HG02970 (cell line): Measurements from ENCODE around the gene MROH9.

Experiments used
- ATAC-seq: cut with Tn5 transposase; IDR thresholded peaks from one replicate; pipeline ENCODE4 v1.9.1; 2021; ENCODE audit warnings: mild to moderate bottlenecking, moderate library complexity, moderate number of reproducible peaks; ENCODE audit not compliant: unreplicated experiment, low FRiP score

Gene MROH9

DNA sequence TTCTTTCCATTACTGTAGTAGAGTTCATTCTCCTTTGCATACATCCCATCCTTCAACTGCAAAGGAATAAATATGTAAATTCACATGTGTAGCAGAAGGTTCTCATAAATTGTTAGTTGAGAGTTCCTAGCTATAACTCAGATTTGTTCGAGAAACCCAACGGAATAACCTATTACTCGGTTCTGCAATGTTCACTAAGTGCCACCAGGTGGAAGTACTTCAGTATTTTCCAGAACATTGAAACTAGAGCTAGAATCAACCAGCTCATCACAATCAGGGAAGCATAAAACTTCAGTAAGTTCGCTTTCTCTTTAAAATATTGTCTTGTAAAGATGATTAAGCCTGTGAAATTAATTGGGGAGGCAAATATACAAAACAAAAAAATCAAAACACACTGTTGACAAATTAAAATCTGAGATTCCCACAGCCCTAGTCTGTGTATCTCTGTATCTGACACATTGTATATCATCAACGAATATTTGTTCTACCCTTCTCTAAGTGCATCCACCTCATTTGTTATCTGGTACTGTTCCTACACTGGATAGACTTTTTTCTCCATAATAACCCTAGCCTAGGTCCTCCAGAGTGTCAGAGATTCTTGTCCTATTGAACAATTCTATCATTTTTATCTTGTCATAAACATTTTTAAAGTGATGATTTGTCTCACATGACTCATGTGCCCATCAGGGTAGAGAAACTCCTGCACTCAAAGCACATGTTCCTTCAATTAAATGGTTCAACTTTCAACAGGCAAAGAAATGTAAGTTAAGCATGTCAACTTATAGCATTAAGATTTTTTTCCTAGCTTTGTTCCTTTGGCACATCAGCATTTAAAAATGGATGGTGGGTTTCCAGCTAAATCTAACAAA is 31.9 kb downstream of the MROH9 start:
- peak; percentile 62 for ATAC-seq

DNA sequence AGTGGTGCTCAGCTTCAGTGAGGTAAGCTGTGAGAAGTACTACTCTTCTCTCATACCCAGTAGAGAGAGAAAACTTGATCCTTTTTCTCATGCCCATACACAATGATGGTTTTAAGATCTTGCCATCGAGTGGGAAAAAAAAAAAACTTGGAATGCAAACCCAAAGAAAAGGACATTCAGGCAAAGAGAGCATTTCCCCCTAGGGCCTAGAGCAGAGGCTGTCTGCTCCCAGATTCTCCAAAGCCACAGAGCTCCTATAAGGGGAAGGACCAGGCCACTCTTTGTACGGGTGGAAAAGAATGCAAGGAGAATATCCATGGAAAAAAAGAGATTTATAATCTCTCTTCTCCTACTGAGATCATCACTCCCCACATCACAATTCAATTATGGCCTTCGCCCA is 34.9 kb downstream of the MROH9 start:
- no peak for ATAC-seq

GRCh38 chr1:170978371-170978910 is 43.1 kb downstream of the MROH9 start:
- no peak for ATAC-seq

- no peak for ATAC-seq
Observed at GRCh38 chr1:170985406-170985805, 50.1 kb downstream of the MROH9 start.

GRCh38 chr1:170986901-170987300 is 51.6 kb downstream of the MROH9 start:
- no peak for ATAC-seq

GRCh38 chr1:170987424-170987823 is 52.1 kb downstream of the MROH9 start:
- no peak for ATAC-seq

DNA sequence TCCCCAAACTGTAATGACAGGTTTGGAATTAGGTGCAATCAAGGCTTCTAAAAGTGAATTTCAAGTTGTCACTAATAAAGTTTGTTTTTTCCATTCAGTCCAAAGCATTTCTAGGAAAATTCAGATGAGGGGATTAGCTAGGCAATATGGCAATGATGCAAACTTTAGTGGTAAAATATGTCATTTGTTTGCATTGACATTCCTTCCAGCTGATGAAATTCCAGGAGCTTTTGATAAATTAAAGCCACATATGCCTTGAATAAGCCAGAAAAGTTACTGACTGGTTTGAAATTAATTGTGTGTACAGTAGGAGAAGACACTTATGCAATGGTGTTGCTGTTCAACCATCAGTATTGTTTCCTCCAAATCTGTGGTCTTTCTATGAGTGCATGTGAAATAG is 57.8 kb downstream of the MROH9 start:
- ATAC-seq = no peak

DNA sequence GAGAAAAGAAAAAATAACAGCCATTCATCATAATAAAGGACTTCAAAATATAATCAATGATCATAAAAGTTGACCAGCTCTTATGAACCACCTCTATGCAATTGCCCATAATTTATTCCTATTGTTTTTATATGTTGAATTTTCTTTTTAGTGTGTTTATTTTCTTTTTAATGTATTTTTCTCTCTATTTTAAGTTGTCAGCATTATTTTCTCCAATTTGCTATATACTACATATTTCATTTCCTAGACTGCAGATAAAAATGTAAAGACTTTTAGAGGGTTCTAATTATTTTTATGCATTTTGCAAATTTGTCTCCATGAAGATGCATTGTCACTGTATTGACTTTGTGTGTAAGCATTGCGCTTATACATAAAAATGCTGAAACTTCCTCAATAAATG is 58.4 kb downstream of the MROH9 start:
- ATAC-seq = no peak

DNA sequence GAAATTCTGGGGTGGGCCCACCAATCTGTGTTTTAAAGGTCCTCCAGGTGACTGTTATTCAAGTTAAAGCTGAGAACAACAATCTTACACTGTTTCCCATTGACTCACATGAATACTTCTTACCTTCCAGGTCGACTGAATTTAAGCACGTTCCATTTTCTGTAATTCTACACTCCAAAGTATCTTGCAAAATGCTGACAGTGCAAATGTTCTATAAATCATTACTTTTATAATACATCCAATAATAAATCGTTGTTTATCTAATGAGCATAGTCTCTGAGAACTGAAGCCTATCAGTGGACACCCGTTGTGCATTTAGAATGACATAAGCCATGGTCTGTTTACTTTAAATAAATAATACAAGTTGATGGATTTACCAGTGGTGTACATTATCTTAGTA is 79.5 kb downstream of the MROH9 start:
- no peak for ATAC-seq

DNA sequence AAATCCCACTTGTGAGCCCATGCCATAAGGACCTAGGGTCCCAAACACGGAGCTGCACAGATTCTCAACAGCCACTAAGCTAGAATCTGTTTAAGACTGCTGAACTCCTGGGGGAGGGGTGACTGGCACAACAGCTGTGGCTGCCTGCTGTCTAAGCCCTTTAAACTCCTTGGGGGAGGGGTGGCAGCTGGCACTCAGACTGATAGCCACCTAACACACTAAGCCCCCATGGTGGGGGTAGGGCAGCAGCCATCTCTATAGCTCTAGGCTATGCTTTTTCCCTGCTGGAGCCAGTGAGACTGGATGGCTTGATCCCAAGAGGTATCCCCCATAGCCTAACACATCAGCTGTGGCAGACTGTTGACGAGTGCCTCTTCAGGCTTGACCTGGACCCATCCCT is 82.1 kb downstream of the MROH9 start:
- no peak for ATAC-seq

GRCh38 chr1:171019971-171020370 is 84.6 kb downstream of the MROH9 start:
- no peak for ATAC-seq

DNA sequence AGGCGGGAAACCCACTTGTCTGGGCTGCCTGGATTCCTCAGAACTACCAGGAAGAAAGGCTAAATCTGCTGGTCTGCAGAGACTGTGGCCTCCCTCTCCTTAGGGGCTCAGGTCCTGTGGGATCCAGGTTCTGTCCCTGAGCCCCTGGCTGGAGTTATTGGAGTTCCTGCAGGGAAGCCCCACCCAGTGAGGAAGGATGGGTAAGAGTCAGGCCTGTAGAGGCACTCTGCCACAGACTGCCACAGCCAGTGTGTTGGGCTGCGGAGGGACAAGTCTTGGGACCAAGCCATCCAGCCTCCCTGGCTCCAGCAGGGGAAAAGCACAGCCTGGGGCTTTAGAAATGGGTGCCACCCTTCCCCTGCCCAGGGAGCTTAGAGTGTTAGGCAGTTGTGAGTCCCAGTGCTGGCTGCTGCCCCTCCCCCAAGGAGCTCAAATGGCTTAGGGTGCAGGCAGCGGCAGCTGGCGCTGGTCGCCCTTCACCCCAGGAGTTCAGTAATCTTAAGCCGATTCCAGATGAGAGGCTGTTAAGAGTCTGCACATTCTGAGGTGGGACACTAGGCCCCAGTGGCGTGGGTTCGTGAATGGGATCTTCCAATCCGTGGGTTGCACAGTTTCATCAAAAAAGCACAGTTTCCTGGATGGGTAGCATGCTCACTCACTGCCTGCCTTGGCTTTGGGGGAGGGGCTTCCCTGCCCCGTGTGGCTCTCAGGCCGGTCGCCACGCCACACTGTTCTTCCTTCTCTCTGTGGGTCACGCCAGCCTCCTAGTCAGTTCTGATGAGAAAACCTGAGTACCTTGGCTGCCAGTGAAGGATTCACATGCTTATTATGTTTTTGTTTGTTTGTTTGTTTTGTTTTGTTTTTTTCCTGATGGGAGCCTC is 97.7 kb downstream of the MROH9 start:
- ATAC-seq = no peak

- ATAC-seq = no peak
Observed at GRCh38 chr1:171037626-171038025, 102.3 kb downstream of the MROH9 start.

- ATAC-seq = no peak
Observed at GRCh38 chr1:171038284-171038683, 103.0 kb downstream of the MROH9 start.

DNA sequence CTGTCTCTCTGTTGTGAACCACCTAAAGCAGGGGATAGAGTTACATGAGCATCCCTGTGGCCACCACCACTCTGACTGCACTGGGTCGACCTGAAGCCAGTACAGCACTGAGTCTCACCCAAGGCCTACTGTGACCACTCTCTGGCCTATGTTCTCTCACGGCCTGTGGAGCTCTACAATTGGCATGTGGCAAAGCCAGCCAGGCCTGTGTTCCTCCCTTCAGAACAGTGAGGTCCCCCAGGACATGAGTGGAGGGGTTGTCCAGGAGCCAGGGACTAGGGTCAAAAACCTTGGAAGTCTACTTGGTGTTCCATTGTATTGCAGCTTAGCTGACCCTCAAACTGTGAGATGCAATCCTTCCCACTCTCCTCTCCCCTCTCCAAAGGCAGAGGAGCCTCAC is 112.7 kb downstream of the MROH9 start:
- ATAC-seq = no peak

- no peak for ATAC-seq
Observed at GRCh38 chr1:171052977-171053376, 117.6 kb downstream of the MROH9 start.

DNA sequence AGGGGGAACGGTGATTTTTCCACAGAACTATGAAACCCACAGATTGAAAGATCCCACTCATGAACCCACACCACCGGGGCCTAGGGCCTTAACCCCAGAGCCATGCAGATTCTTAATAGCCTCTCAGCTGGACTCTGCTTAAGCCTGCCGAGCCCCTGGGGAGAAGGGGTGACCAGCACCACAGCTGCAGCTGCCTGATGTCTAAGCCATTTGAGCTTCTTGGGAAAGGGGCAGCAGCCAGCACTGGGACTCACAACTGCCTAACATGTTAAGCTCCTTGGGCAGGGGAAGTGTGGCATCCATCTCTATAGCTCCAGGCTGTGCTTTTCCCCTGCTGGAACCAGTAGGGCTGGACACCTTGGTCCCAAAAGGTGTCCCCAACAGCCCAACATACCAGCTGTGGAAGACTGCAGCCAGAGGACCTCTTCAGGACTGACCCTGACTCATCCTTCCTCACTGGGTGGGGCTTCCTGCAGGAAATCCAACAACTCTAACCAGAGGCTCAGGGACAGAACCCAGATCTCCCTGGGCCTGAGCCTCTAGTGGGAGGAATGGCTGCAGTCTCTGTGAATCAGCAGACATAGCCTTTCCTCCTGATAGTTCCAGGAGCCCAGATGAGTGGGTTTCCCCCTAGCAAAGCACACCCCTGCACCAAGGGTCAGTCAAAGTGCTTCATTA is 120.8 kb downstream of the MROH9 start:
- no peak for ATAC-seq

DNA sequence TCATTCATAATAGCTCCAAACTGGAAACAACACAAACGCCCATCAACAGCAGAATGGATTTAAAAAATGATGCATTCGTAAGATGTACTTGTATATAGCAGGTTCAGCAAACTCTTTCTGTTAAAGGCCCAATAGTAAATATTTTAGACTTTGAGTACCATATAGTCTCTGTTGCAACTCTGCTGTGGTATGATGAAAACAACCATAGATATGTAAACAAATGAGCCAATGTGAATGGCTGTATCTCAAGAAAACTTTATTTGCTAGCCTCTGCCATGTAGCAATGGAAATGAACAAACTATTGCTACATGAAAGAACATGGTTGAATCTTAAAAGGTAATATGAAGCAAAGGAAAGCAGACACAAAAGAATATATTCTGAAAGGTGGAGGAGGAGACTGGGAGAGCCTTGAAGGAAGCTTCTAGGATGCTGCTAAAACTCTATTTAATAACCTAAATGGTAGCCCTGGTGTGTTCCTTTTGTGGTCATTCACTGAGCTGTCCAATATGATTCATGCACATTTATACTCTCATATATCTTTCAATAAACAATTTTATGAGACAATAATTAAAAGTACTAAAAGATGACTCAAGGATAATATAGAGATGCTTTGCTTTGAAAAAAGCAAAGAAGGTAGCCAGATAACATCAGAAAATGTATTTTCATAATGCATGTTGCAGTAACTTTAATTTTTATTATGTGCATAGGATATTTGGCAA is 126.2 kb downstream of the MROH9 start:
- no peak for ATAC-seq

GRCh38 chr1:171062902-171063301 is 127.6 kb downstream of the MROH9 start:
- no peak for ATAC-seq

DNA sequence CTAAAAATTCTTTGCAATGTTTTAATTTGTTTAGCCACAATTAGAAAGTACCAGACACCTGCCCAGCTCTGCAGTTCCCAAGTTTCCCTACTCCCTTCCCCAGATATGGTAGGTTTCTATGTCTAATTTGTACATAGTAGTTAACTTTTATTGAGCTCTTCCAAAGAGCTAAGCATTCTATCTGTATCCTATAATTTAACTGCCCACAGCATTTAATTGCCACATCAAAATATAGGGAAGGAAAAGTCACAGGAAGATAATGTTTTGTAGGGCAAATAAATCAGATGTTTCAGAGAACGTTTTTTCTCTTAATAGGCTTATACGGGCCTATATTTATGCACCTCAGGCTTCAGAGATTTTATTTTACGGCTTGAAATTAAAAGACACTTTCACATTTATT is 139.7 kb downstream of the MROH9 start:
- ATAC-seq = no peak
